ENCODE results near the gene PHKA1. TPM values are rescaled to one million over a fixed set of nuclear protein-coding genes. Genes with fewer than 3 reads are reported as not detected.
"Not testable (repeated sequence)": the region's sequence is repeated elsewhere in the genome, so short reads cannot be mapped to it uniquely, and the experiment has no call there.

PHKA1 gene
- total RNA-seq, 1 donor, result 8.6 TPM

- peak; percentile 34 for TF ChIP-seq CTCF (IDR thresholded peaks at IDR 0.05; ENCODE audit: insufficient read depth, low read depth, low read length)
- DNase-seq (ENCODE audit: low read depth), result peak; percentile 10
- H3K4me3 ChIP-seq (ENCODE audit: low read depth, low read length), result no peak overlapping the region
Measured at GRCh38 chrX:72609313-72609712, 104.8 kb downstream of the PHKA1 start.

GRCh38 chrX:72604705-72605104 lies 109.4 kb downstream of the PHKA1 start:
- no peak for DNase-seq (ENCODE audit: low read depth)
- H3K4me3 ChIP-seq (ENCODE audit: low read depth, low read length), result no peak overlapping the region
- TF ChIP-seq CTCF (IDR thresholded peaks at IDR 0.05; ENCODE audit: insufficient read depth, low read depth, low read length), result no peak

- no peak for TF ChIP-seq CTCF (IDR thresholded peaks at IDR 0.05; ENCODE audit: insufficient read depth, low read depth, low read length)
- no peak for DNase-seq (ENCODE audit: low read depth)
- no peak overlapping the region for H3K4me3 ChIP-seq (ENCODE audit: low read depth, low read length)
Measured at GRCh38 chrX:72604112-72604511, 110.0 kb downstream of the PHKA1 start.

- DNase-seq (ENCODE audit: low read depth); H3K4me3 ChIP-seq (ENCODE audit: low read depth, low read length): not testable (repeated sequence)
Measured at GRCh38 chrX:72591038-72591437, 123.1 kb downstream of the PHKA1 start.

GRCh38 chrX:72584163-72584562 lies 129.9 kb downstream of the PHKA1 start:
- no peak for DNase-seq (ENCODE audit: low read depth)
- TF ChIP-seq CTCF (IDR thresholded peaks at IDR 0.05; ENCODE audit: insufficient read depth, low read depth, low read length), result no peak
- no peak overlapping the region for H3K4me3 ChIP-seq (ENCODE audit: low read depth, low read length)

GRCh38 chrX:72576141-72576894 lies 137.8 kb downstream of the PHKA1 start:
- peak; percentile 77 for DNase-seq (ENCODE audit: low read depth)
- no peak for TF ChIP-seq CTCF (IDR thresholded peaks at IDR 0.05; ENCODE audit: insufficient read depth, low read depth, low read length)
- no peak overlapping the region for H3K4me3 ChIP-seq (ENCODE audit: low read depth, low read length)

- H3K4me3 ChIP-seq (ENCODE audit: low read depth, low read length), result peak overlapping the region; percentile 79
- DNase-seq (ENCODE audit: low read depth), result no peak
- no peak for TF ChIP-seq CTCF (IDR thresholded peaks at IDR 0.05; ENCODE audit: insufficient read depth, low read depth, low read length)
Measured at GRCh38 chrX:72573158-72573511, 141.0 kb downstream of the PHKA1 start.
